ENCODE measurements around the gene MAP7D2. TPM values are rescaled to one million over a fixed set of nuclear protein-coding genes. Genes with fewer than 3 reads are reported as not detected.

Gene MAP7D2
- total and polyA plus RNA-seq, 2 experiments from 2014 or later: 0.90 to 1.6 TPM

DNA sequence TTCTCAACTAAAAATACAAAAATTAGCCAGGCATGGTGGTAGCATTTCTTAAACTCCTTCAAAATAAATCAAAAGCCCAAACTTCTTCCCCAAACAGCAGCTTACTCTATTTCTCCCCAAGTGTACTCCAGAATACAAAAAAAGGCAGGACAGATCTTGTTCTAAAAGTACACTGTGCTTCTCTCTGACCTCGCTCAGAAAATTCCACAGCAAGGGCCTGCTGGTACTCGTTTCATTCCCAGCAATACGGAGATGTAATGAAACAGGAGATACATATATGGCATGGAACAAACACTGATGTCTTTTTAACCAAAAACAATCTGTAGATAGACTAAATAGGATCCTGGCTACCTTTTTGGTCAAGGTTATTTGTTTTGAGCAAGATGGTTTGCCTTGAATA is 25.2 kb downstream of the MAP7D2 start:
- H3K36me3 Mint-ChIP-seq (ENCODE audit: low read depth): no peaks in the 10 kb centered on the region
- H3K79me2 ChIP-seq (replicated peaks; ENCODE audit: insufficient read depth): no peaks in the 10 kb centered on the region
- ATAC-seq: no peak
- H3F3A ChIP-seq (replicated peaks; ENCODE audit: low read depth): no peaks in the 10 kb centered on the region
- no peak overlapping the region for H3K4me3 ChIP-seq
- no peaks in the 10 kb centered on the region for H4K20me1 ChIP-seq (replicated peaks; ENCODE audit: insufficient read depth)
- TF ChIP-seq, protein P1, sequence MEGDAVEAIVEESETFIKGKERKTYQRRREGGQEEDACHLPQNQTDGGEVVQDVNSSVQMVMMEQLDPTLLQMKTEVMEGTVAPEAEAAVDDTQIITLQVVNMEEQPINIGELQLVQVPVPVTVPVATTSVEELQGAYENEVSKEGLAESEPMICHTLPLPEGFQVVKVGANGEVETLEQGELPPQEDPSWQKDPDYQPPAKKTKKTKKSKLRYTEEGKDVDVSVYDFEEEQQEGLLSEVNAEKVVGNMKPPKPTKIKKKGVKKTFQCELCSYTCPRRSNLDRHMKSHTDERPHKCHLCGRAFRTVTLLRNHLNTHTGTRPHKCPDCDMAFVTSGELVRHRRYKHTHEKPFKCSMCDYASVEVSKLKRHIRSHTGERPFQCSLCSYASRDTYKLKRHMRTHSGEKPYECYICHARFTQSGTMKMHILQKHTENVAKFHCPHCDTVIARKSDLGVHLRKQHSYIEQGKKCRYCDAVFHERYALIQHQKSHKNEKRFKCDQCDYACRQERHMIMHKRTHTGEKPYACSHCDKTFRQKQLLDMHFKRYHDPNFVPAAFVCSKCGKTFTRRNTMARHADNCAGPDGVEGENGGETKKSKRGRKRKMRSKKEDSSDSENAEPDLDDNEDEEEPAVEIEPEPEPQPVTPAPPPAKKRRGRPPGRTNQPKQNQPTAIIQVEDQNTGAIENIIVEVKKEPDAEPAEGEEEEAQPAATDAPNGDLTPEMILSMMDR (conservative IDR thresholded peaks at IDR 0.05; ENCODE audit: low read depth in 2 of 2): no peak
- TF ChIP-seq POLR2AphosphoS5 (IDR thresholded peaks at IDR 0.05; ENCODE audit: low read depth): no peak
- TF ChIP-seq ZNF331 (CRISPR knock-in tag; IDR thresholded peaks at IDR 0.05; ENCODE audit: low read depth): no peak
- no peak for TF ChIP-seq EZH2 (IDR thresholded peaks at IDR 0.05; ENCODE audit: low read depth, unreplicated experiment)
- TF ChIP-seq EZH2phosphoT487 (IDR thresholded peaks at IDR 0.05; ENCODE audit: unreplicated experiment): no peak
- TF ChIP-seq STAT1 (IDR thresholded peaks at IDR 0.05; ENCODE audit: unreplicated experiment): no peak
- TF ChIP-seq JUNB (IDR thresholded peaks at IDR 0.05; ENCODE audit: unreplicated experiment): no peak
- TF ChIP-seq NANOG (IDR thresholded peaks at IDR 0.05; ENCODE audit: borderline replicate concordance): no peak
- TF ChIP-seq, protein P2, sequence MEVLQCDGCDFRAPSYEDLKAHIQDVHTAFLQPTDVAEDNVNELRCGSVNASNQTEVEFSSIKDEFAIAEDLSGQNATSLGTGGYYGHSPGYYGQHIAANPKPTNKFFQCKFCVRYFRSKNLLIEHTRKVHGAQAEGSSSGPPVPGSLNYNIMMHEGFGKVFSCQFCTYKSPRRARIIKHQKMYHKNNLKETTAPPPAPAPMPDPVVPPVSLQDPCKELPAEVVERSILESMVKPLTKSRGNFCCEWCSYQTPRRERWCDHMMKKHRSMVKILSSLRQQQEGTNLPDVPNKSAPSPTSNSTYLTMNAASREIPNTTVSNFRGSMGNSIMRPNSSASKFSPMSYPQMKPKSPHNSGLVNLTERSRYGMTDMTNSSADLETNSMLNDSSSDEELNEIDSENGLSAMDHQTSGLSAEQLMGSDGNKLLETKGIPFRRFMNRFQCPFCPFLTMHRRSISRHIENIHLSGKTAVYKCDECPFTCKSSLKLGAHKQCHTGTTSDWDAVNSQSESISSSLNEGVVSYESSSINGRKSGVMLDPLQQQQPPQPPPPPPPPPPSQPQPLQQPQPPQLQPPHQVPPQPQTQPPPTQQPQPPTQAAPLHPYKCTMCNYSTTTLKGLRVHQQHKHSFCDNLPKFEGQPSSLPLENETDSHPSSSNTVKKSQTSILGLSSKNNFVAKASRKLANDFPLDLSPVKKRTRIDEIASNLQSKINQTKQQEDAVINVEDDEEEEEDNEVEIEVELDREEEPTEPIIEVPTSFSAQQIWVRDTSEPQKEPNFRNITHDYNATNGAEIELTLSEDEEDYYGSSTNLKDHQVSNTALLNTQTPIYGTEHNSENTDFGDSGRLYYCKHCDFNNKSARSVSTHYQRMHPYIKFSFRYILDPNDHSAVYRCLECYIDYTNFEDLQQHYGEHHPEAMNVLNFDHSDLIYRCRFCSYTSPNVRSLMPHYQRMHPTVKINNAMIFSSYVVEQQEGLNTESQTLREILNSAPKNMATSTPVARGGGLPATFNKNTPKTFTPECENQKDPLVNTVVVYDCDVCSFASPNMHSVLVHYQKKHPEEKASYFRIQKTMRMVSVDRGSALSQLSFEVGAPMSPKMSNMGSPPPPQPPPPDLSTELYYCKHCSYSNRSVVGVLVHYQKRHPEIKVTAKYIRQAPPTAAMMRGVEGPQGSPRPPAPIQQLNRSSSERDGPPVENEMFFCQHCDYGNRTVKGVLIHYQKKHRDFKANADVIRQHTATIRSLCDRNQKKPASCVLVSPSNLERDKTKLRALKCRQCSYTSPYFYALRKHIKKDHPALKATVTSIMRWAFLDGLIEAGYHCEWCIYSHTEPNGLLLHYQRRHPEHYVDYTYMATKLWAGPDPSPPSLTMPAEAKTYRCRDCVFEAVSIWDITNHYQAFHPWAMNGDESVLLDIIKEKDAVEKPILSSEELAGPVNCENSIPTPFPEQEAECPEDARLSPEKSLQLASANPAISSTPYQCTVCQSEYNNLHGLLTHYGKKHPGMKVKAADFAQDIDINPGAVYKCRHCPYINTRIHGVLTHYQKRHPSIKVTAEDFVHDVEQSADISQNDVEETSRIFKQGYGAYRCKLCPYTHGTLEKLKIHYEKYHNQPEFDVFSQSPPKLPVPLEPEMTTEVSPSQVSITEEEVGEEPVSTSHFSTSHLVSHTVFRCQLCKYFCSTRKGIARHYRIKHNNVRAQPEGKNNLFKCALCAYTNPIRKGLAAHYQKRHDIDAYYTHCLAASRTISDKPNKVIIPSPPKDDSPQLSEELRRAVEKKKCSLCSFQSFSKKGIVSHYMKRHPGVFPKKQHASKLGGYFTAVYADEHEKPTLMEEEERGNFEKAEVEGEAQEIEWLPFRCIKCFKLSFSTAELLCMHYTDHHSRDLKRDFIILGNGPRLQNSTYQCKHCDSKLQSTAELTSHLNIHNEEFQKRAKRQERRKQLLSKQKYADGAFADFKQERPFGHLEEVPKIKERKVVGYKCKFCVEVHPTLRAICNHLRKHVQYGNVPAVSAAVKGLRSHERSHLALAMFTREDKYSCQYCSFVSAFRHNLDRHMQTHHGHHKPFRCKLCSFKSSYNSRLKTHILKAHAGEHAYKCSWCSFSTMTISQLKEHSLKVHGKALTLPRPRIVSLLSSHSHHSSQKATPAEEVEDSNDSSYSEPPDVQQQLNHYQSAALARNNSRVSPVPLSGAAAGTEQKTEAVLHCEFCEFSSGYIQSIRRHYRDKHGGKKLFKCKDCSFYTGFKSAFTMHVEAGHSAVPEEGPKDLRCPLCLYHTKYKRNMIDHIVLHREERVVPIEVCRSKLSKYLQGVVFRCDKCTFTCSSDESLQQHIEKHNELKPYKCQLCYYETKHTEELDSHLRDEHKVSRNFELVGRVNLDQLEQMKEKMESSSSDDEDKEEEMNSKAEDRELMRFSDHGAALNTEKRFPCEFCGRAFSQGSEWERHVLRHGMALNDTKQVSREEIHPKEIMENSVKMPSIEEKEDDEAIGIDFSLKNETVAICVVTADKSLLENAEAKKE (CRISPR knock-in tag; IDR thresholded peaks at IDR 0.05): no peak
- TF ChIP-seq, protein P3, sequence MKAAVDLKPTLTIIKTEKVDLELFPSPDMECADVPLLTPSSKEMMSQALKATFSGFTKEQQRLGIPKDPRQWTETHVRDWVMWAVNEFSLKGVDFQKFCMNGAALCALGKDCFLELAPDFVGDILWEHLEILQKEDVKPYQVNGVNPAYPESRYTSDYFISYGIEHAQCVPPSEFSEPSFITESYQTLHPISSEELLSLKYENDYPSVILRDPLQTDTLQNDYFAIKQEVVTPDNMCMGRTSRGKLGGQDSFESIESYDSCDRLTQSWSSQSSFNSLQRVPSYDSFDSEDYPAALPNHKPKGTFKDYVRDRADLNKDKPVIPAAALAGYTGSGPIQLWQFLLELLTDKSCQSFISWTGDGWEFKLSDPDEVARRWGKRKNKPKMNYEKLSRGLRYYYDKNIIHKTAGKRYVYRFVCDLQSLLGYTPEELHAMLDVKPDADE (IDR thresholded peaks at IDR 0.05): no peak
- TF ChIP-seq ZNF114 (CRISPR knock-in tag; IDR thresholded peaks at IDR 0.05): no peak
- TF ChIP-seq CREB1 (CRISPR knock-in tag; IDR thresholded peaks at IDR 0.05; ENCODE audit: low read depth): no peak
- TF ChIP-seq, protein P4, sequence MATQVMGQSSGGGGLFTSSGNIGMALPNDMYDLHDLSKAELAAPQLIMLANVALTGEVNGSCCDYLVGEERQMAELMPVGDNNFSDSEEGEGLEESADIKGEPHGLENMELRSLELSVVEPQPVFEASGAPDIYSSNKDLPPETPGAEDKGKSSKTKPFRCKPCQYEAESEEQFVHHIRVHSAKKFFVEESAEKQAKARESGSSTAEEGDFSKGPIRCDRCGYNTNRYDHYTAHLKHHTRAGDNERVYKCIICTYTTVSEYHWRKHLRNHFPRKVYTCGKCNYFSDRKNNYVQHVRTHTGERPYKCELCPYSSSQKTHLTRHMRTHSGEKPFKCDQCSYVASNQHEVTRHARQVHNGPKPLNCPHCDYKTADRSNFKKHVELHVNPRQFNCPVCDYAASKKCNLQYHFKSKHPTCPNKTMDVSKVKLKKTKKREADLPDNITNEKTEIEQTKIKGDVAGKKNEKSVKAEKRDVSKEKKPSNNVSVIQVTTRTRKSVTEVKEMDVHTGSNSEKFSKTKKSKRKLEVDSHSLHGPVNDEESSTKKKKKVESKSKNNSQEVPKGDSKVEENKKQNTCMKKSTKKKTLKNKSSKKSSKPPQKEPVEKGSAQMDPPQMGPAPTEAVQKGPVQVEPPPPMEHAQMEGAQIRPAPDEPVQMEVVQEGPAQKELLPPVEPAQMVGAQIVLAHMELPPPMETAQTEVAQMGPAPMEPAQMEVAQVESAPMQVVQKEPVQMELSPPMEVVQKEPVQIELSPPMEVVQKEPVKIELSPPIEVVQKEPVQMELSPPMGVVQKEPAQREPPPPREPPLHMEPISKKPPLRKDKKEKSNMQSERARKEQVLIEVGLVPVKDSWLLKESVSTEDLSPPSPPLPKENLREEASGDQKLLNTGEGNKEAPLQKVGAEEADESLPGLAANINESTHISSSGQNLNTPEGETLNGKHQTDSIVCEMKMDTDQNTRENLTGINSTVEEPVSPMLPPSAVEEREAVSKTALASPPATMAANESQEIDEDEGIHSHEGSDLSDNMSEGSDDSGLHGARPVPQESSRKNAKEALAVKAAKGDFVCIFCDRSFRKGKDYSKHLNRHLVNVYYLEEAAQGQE (IDR thresholded peaks at IDR 0.05; ENCODE audit: unreplicated experiment): no peak
- H3K27me3 ChIP-seq (ENCODE audit: insufficient read depth): no peaks in the 10 kb centered on the region
- no peak overlapping the region for H2AFZ ChIP-seq
- no peaks in the 10 kb centered on the region for H3K4me1 ChIP-seq (ENCODE audit: insufficient read depth)
- no peak overlapping the region for H3K27ac ChIP-seq (ENCODE audit: low read depth)
- H3K9me2 ChIP-seq (ENCODE audit: insufficient read depth): no peaks in the 10 kb centered on the region
- H3K4me3 Mint-ChIP-seq: no peak overlapping the region
- no peaks in the 10 kb centered on the region for H3K9me3 Mint-ChIP-seq
- no peak overlapping the region for H3K4me2 ChIP-seq
- DNase-seq (ENCODE audit: low spot score): no peak
- H3K4me1 Mint-ChIP-seq: no peaks in the 10 kb centered on the region
- H3K27me3 Mint-ChIP-seq (ENCODE audit: insufficient read depth, low read depth, poor library complexity): no peaks in the 10 kb centered on the region
- no peak overlapping the region for H3K27ac Mint-ChIP-seq
- H3K36me3 ChIP-seq (ENCODE audit: insufficient read depth): no peaks in the 10 kb centered on the region
